ENCODE results near the gene TCEAL2.
"Not testable (repeated sequence)": the region's sequence is repeated elsewhere in the genome, so short reads cannot be mapped to it uniquely, and the experiment has no call there.

The TCEAL2 gene

DNA sequence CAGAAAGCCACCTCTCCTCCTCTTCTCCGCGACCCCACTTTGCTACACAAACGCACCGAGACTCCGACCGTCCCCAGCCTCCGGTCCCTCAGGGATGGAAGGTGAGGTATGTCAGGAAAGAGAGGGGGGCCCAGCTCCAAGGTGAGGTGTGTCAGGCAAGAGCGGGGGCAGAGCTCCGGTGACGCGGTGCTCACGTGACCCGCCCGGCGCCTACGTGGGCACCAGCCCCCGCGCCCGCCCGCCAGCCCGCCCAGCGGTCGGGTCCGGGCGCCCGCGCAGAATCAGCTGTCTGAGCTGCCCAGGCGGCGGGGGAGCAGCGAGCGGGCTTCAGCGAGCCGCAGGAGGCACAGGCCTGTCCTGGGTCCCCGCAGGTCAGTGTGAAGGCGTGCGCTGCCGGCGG is at the start of gene TCEAL2:
TCEAL2 (plus strand) TSS at position 244 of the 400 bp plus-strand sequence. CDS start 1,152 bp downstream, outside the sequence.
- DNase-seq = not testable (repeated sequence)

- no peak for DNase-seq
Observed at GRCh38 chrX:102077426-102077825, 48.1 kb upstream of the TCEAL2 start.

DNA sequence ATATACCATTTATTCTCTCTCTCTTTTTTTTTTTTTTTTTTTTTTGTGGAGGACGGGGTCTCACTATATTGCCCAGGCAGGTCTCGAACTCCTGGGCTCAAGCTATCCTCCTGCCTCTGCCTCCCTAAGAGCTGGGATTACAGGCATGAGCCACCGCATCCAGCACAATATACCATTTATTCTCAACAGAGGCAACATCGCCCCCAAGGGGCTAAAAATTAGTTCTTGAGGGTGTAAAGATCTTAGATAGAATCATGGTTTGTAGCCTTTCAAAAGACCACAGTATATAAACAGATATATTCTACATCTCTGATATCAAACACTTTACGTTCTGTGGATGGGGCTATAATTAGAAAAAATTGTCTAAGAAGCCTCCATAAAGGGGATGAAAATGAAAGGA is 39.8 kb upstream of the TCEAL2 start:
- no peak for DNase-seq

DNA sequence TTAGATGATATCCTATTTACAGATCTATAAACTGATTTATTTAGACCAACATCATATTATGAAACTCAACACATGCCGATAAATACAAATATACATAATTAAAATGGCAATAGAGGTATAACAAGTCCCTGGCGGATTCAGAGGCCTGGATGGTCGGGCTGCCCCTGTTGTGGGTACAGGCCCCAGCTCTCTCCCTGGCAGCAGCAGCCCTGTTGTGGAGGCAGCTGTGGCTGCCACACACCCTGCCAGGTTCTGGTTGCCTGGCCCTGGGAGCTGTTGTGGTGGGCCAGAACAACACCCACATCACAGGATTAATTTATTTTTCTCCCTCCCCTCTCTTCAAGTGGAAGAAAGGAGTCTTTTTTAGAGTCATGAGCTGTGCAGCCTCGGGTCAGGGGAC is 12.1 kb upstream of the TCEAL2 start:
- no peak for DNase-seq

- no peak for DNase-seq
Observed at GRCh38 chrX:102115748-102116147, 9.7 kb upstream of the TCEAL2 start.

- DNase-seq = not testable (repeated sequence)
Observed at GRCh38 chrX:102125014-102125413, 465 bp upstream of the TCEAL2 start.

DNA sequence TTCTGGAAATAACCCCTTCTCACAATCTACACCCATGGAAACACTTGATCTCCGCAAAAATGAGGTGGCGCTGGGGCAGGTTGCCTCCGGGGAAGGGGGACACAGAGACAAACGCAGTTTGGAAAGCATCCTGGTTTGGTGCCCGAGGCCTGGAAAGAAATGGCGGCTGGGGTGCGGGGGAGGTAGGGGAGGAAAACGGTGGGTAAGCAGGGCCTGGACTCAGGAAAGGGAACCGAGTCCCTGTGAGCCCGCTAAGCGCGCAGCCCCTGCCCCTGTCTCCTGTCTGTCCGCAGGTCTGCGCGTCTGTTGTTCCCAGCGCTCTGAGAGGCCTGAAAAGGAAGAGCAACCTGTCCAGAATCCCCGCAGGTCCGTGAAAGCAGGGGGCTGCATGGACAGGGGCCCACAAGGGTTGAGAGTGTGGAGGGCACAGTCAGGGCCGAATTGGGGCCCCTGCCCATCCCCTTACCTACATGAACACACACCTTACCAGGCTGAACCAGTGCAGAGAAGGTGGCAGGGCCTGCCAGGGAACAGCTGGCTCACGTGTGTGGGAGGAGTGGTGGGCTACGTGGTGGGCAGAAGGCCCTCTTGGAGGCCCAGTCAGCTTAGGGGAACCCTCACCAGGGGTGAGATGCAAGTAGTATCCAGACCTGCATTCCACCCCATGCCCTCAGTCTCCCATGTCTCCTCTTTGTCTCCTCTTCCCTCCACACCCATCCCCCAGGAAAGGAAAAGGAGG is 770 bp downstream of the TCEAL2 start:
- DNase-seq = not testable (repeated sequence)

DNA sequence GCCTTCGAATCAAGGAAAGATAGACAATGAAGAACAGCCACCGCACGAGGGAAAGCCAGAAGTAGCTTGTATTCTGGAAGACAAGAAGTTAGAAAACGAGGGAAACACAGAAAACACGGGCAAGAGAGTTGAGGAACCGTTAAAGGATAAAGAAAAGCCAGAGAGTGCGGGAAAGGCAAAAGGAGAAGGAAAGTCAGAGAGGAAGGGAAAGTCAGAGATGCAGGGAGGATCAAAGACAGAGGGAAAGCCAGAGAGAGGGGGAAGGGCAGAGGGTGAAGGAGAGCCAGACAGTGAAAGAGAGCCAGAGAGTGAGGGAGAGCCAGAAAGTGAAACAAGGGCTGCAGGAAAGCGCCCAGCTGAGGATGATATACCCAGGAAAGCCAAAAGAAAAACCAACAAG is 1.4 kb downstream of the TCEAL2 start:
- DNase-seq = no peak

GRCh38 chrX:102129473-102129872 is 4.0 kb downstream of the TCEAL2 start:
- no peak for DNase-seq

DNA sequence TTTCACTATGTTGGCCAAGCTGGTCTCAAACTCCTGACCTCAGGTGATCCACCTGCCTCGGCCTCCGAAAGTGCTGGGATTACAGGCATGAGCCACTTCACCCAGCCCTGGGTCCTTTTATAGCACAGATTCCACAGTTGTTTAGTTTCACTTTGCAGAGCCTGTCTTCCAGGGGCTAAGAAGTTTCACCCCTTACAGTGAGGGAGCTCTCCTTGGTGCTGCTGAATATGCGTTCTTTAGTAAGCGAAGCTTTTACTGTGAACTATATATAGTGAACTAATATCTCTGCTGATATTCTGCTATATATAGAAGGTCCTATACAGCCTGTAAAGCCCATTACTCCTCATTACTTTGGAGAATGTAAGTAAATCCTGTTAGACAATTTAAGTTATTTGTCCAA is 12.6 kb downstream of the TCEAL2 start:
- DNase-seq = no peak

- not testable (repeated sequence) for DNase-seq
Observed at GRCh38 chrX:102140876-102141275, 15.4 kb downstream of the TCEAL2 start.

DNA sequence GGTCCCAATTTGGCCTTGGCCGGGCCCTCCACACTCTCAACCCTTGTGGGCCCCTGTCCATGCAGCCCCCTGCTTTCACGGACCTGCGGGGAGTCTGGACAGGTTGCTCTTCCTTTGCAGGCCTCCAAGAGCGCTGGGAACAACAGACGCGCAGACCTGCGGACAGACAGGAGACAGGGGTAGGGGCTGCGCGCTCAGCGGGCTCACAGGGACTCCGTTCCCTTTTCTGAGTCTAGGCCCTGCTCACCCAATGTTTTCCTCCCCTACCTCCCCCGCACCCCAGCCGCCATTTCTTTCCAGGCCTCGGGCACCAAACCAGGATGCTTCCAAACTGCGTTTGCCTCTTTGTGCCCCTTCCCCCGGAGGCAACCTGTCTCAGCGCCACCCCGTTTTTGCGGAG is 16.2 kb downstream of the TCEAL2 start:
- not testable (repeated sequence) for DNase-seq

- DNase-seq = not testable (repeated sequence)
Observed at GRCh38 chrX:102142274-102142673, 16.8 kb downstream of the TCEAL2 start, which contains the start of gene TCEAL6. TSS of gene TCEAL6 (minus strand) at chrX:102142481.

- peak; percentile 2 to 21 for DNase-seq
Observed at GRCh38 chrX:102154218-102154860, 28.9 kb downstream of the TCEAL2 start.

DNA sequence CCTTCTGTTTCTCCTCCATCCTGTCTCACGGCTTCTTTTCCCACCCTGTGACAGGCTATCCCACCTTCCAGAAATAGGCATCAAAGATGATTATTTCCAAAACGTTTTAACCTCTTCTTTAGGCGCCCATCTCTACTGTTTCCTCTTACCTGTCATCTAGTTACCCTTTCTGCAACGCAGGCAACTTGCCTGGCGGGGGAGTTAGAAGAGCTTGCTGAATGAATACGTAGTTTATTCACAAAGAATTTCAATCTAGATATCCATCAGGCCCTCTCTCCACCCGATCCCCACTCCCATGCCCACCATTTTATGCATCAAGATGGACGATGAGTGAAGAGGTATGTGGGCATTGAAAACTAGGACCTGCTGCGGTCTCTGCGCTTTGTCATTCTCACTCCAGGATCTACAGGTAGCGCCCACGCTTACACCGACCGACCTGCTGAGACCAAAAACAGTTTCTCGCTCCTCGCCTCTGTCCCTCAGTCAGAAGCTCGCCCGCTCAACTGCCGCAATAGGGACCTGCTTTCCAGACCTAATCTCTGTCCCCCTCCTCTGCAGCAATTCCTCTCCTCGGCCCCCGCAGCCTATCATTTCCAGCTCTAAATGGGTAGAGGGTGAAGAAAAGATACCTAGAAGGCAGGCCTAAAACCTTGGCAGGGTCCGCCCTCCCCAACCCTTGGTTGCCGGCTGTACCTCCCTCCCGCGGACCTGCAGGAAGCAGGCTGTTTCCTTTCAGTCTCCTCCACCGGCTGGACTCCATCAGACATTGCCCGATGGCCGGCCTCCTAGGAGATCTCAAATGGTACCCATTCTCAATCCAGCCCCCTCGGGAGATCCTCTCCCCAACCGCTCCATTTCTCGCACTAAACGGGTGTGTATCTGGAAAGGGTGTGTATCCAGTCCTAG is 29.7 kb downstream of the TCEAL2 start:
- peak; percentile 13 to 21 for DNase-seq

- DNase-seq = peak; percentile 38 to 43
Observed at GRCh38 chrX:102155806-102156179, 30.3 kb downstream of the TCEAL2 start, which contains the start of gene BEX5. TSS of gene BEX5 (minus strand) at chrX:102155977. CDS start at chrX:102154265, 1,712 bp downstream.

Measured in activated CD4-positive, alpha-beta T cell treated with anti-CD3 and anti-CD28 coated beads, Interleukin-2, amount 50 U/mL, for 48 hours (primary cell).